GM18861 (cell line): Measurements from ENCODE around the gene ADAT1.
A peak's percentile ranks its signal among the peaks of the same experiment; 100 is the strongest.

Experiments used
- ATAC-seq: cut with Tn5 transposase; IDR thresholded peaks from one replicate; pipeline ENCODE4 v1.9.1; 2021; ENCODE audit not compliant: unreplicated experiment

The ADAT1 gene

GRCh38 chr16:75576384-75576811 is 46.7 kb downstream of the ADAT1 start:
- no peak for ATAC-seq

GRCh38 chr16:75575958-75576357 is 47.1 kb downstream of the ADAT1 start:
- no peak for ATAC-seq

GRCh38 chr16:75573955-75574354 is 49.1 kb downstream of the ADAT1 start:
- ATAC-seq = no peak

GRCh38 chr16:75572864-75573542 is 50.1 kb downstream of the ADAT1 start:
- no peak for ATAC-seq

GRCh38 chr16:75570396-75571065 is 52.5 kb downstream of the ADAT1 start:
- ATAC-seq = no peak

GRCh38 chr16:75567911-75568310 is 55.2 kb downstream of the ADAT1 start:
- no peak for ATAC-seq

GRCh38 chr16:75566758-75567255 is 56.3 kb downstream of the ADAT1 start:
- ATAC-seq = no peak

GRCh38 chr16:75566040-75566757 is 56.9 kb downstream of the ADAT1 start, which contains the start of gene GABARAPL2:
Gene GABARAPL2 (plus strand): TSS chr16:75566379. CDS start chr16:75566487, 108 bp downstream.
- ATAC-seq = peak; percentile 43

GRCh38 chr16:75565640-75566039 is 57.4 kb downstream of the ADAT1 start:
- peak; percentile 4 for ATAC-seq

- no peak for ATAC-seq
These were observed 63.3 kb downstream of the ADAT1 start for GRCh38 chr16:75559564-75560372.

- no peak for ATAC-seq
These were observed 64.2 kb downstream of the ADAT1 start for GRCh38 chr16:75558846-75559401.

GRCh38 chr16:75556431-75556950 is 66.6 kb downstream of the ADAT1 start:
- ATAC-seq = no peak

- peak; percentile 96 for ATAC-seq
These were observed 67.2 kb downstream of the ADAT1 start, which contains the start of gene TMEM231 for GRCh38 chr16:75555707-75556430. Gene TMEM231 (minus strand): TSS chr16:75556252. CDS start chr16:75556209, 43 bp downstream.

- ATAC-seq = no peak
These were observed 67.8 kb downstream of the ADAT1 start for GRCh38 chr16:75555213-75555706.

- no peak for ATAC-seq
These were observed 70.1 kb downstream of the ADAT1 start for GRCh38 chr16:75552951-75553350.

GRCh38 chr16:75550211-75550662 is 72.8 kb downstream of the ADAT1 start:
- ATAC-seq = peak; percentile 80
